Panc1 (cell line): ENCODE measurements around the gene SEL1L3. TPM values are rescaled to one million over a fixed set of nuclear protein-coding genes. Genes with fewer than 3 reads are reported as not detected.
A peak's percentile ranks its signal among the peaks of the same experiment; 100 is the strongest.

ENCODE experiments used
- ATAC-seq: fragments of 200-7000 bp; cut with Tn5 transposase; 2 replicates; pipeline ENCODE4 v1.9.1; 2020; ENCODE audit warnings: mild to moderate bottlenecking, moderate library complexity
- BruUV-seq: library from RNA; stranded (reverse); fragments of 400-500 nt; replicated peaks from 2 replicates; lab custom pipeline; 2021; lab: Mats Ljungman, UMichigan
- CTCF ChIA-PET: fragments of 300-600 bp; sonication (Branson Sonifier 250); formaldehyde crosslinking; loops from one replicate; lab custom pipeline; 2022; ENCODE audit warnings: antibody characterized with exemption; lab: Charles Lee
- POLR2A ChIA-PET: fragments of 300-600 bp; sonication (Branson Sonifier 250); formaldehyde crosslinking; loops from one replicate; lab custom pipeline; 2022; ENCODE audit warnings: antibody characterized with exemption; lab: Charles Lee
- DNase-seq: peaks from one replicate; pipeline ENCODE4 v3.0.0-alpha.2; 2010; ENCODE audit warnings: low read depth, low spot score
- H3K27ac ChIP-seq: 2 replicates; pipeline ENCODE4 v1.5.1; 2011; ENCODE audit warnings: mild to moderate bottlenecking, low read length, inconsistent platforms
- H3K27me3 ChIP-seq: fragments of 200-500 bp; sonication (Bioruptor generic); 2 replicates; pipeline ENCODE4 v1.6.0; 2014; ENCODE audit warnings: low read length, inconsistent platforms; ENCODE audit not compliant: control insufficient read depth, insufficient read depth
- H3K36me3 ChIP-seq: fragments of 200-500 bp; sonication (Bioruptor generic); 2 replicates; pipeline ENCODE4 v1.5.1; 2014; ENCODE audit warnings: inconsistent platforms, mild to moderate bottlenecking, low read length, moderate library complexity; ENCODE audit not compliant: control insufficient read depth, insufficient read depth
- H3K4me1 ChIP-seq: 2 replicates; pipeline ENCODE4 v1.5.1; 2011; ENCODE audit warnings: inconsistent platforms, mild to moderate bottlenecking, low read length, moderate library complexity; ENCODE audit not compliant: control insufficient read depth, insufficient read depth
- H3K4me3 ChIP-seq, 2 experiments: 2 replicates each; pipeline ENCODE4 v1.5.1; 2011 to 2012; ENCODE audit warnings: low read depth in 2 of 2, low read length in 2 of 2, mild to moderate bottlenecking in 2 of 2, inconsistent platforms in 1 of 2, moderate library complexity in 1 of 2
- H3K9me3 ChIP-seq: fragments of 200-500 bp; sonication (Bioruptor generic); 2 replicates; pipeline ENCODE4 v1.5.1; 2014; ENCODE audit warnings: low read depth, mild to moderate bottlenecking, inconsistent platforms, low read length, moderate library complexity; ENCODE audit not compliant: control insufficient read depth, insufficient read depth
- POLR2AphosphoS5 ChIP-seq: IDR thresholded peaks from 2 replicates; pipeline ENCODE4 v1.6.1; 2012; ENCODE audit warnings: mild to moderate bottlenecking, low read depth, low read length, moderate library complexity
- REST ChIP-seq, 2 experiments: IDR thresholded peaks; 2 replicates each; pipeline ENCODE4 v1.6.1; 2011 to 2012; ENCODE audit warnings: low read depth in 2 of 2, control low read depth in 1 of 2, low read length in 1 of 2, mild to moderate bottlenecking in 1 of 2, moderate library complexity in 1 of 2; ENCODE audit not compliant: insufficient read depth in 1 of 2
- SIN3A ChIP-seq: IDR thresholded peaks from 2 replicates; pipeline ENCODE4 v1.6.1; 2012; ENCODE audit warnings: low read depth, mild to moderate bottlenecking, low read length, moderate library complexity, borderline replicate concordance; ENCODE audit not compliant: insufficient read depth
- TCF7L2 ChIP-seq: IDR thresholded peaks from 2 replicates; pipeline ENCODE4 v1.6.1; 2011; ENCODE audit warnings: mild to moderate bottlenecking, low read depth, low read length, inconsistent platforms
- in situ Hi-C: cut with HindIII; loops from 2 replicates; pipeline ENCODE4 v1.10.0; 2016; ENCODE audit warnings: low sequenced_read_pairs, low pct_unique_long_range_greater_than_20kb
- intact Hi-C: fragments of 100-400 bp; cut with micrococcal nuclease; formaldehyde crosslinking; loops from one replicate; pipeline ENCODE4 v1.10.0; 2022; ENCODE audit not compliant: unreplicated experiment
- total RNA-seq: library from RNA; stranded (reverse); gene quantifications from one replicate; pipeline ENCODE4 v1.2.1, GENCODE V29; 2021; ENCODE audit not compliant: unreplicated experiment
- TF ChIP-seq, protein P1 (sequence below): fragments of 450-650 bp; IDR thresholded peaks from 2 replicates; pipeline ENCODE4 v1.5.1; 2017; ENCODE audit warnings: mild to moderate bottlenecking

SEL1L3 gene
- total RNA-seq, 1 experiment from 2014 or later, result 1.1 TPM

DNA sequence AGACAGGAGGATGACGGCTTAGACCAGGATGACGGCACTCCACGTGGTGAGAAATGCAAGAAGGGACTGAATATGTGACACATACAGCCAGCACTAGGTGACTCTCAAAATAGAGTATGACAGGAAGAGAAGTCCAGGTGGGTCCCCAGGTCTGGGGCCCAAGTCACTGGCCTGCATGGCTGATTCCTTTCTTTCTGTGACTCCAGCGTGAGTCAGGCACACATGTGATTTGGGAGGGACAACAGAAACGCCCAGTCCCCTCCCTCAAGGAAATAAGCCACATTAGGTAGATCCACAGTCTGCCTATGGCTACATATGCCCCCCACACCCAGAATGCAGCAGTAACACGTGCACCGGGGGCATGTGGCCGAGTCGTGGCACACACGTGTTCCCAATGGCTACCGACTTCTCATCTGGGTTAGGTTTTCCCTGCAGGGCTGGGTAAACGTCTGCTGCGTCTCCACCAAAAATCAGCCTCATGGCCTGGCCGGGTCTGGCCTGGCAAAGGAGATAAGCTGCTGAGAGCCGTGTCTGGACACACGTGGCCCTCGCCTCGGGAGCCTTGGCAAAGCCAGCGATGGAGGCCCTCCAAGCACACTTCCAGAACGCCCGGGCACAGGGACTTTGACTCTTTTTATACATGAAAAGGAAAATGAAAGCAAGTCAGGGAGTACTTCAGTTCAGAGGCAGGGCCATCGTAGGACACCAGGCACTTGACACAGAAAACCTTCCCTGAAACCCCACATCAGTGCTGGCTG is 19.3 kb downstream of the SEL1L3 start:
- no peaks in the 10 kb centered on the region for H3K27me3 ChIP-seq
- BruUV-seq, result no TSS peak
- in situ Hi-C loops, result no loop called here
- ATAC-seq (0 out of 2 replicates have a peak, but pooled peaks have one; percentile 34), DNase-seq (no peak)
- POLR2A ChIA-PET, result no interaction called here
- no peak overlapping the region for H3K4me3 ChIP-seq
- H3K27ac ChIP-seq, result no peak overlapping the region
- H3K4me1 ChIP-seq, result no peaks in the 10 kb centered on the region
- CTCF ChIA-PET, result no interaction called here
- no peak for TF ChIP-seq TCF7L2
- TF ChIP-seq, protein P1, sequence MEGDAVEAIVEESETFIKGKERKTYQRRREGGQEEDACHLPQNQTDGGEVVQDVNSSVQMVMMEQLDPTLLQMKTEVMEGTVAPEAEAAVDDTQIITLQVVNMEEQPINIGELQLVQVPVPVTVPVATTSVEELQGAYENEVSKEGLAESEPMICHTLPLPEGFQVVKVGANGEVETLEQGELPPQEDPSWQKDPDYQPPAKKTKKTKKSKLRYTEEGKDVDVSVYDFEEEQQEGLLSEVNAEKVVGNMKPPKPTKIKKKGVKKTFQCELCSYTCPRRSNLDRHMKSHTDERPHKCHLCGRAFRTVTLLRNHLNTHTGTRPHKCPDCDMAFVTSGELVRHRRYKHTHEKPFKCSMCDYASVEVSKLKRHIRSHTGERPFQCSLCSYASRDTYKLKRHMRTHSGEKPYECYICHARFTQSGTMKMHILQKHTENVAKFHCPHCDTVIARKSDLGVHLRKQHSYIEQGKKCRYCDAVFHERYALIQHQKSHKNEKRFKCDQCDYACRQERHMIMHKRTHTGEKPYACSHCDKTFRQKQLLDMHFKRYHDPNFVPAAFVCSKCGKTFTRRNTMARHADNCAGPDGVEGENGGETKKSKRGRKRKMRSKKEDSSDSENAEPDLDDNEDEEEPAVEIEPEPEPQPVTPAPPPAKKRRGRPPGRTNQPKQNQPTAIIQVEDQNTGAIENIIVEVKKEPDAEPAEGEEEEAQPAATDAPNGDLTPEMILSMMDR, result no peak
- no peaks in the 10 kb centered on the region for H3K36me3 ChIP-seq
- no peaks in the 10 kb centered on the region for H3K9me3 ChIP-seq
- intact Hi-C loops, result no loop called here

DNA sequence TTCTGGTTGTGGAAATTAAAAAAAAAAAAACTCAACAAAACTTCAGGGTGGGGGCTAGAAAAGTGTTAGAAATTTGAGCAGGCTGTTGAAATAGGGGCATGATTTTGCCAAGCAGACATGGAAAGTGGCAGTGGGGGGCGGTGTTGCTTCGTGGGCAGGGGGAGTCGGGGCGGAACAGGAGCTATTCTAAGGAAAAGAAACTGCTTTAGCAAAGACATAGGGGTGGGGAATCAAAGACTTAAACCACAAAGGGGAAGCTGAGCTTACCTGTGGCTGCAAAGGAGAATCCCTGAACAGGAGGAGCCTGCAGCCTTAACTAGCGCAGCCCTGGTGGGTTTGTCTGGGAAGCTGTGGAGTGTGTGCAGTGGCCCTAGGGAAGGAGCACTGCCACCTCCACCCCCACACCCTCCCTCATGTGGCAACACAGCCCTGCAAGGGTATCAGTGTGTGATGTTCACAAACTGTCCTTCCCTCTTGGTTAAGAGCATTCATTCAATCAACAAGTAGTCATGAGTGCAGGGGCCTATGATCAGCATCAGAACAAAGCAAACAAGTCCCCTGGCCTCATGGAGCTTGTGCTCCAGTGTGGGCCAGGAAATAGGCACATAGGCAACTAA is 20.5 kb downstream of the SEL1L3 start:
- BruUV-seq, result no TSS peak
- POLR2A ChIA-PET, result interaction anchor here (0.5 kb wide), 1 partner anchor 189 kb away, joined by 3 read pairs; no protein-coding TSS in a partner anchor
- DNase-seq (no peak), ATAC-seq (no peak)
- H3K27ac ChIP-seq, result no peak overlapping the region
- H3K4me1 ChIP-seq, result no peaks in the 10 kb centered on the region
- TF ChIP-seq REST (IDR thresholded peaks at IDR 0.05; ENCODE audit: insufficient read depth in 1 of 2, low read depth in 2 of 2, low read length in 1 of 2) (no peak), TCF7L2 (no peak), SIN3A (no peak), POLR2AphosphoS5 (no peak)
- TF ChIP-seq, protein P1, result no peak
- no peaks in the 10 kb centered on the region for H3K27me3 ChIP-seq
- in situ Hi-C loops (no loop called here), intact Hi-C loops (no loop called here)
- no peaks in the 10 kb centered on the region for H3K9me3 ChIP-seq
- H3K4me3 ChIP-seq, result no peak overlapping the region
- CTCF ChIA-PET, result no interaction called here
- no peaks in the 10 kb centered on the region for H3K36me3 ChIP-seq
